ENCODE measurements around the gene DPP6.

DPP6 gene

DNA sequence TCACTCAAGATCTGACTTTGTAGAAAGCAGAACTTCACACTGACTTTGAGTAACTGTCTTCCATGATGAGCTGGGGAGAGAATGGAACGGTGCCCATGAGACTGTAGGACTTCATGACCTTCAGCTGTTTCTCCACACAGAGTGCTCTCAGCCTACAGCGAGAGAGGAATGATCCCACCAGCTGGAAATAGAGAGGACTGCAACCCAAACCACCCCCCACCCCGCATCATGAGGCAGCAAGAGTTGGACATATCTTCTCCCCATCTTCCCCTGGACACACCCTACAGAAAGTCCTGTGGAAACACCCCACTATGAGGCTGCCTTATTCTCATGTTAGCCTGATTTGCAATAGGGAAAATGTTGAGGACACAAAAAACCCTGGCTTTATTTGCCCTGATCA is 638.2 kb downstream of the DPP6 start:
- Histone ChIP-seq H3K4me3 (ENCODE audit: low read depth, low read length) (no peak overlapping the region), H3K4me1 (no peaks in the 10 kb centered on the region), H2AFZ (no peak overlapping the region), H3K9me3 (ENCODE audit: control insufficient read depth, low read length) (no peaks in the 10 kb centered on the region), H3K79me2 (no peaks in the 10 kb centered on the region), H3K4me2 (ENCODE audit: low read length) (no peak overlapping the region), H3K9ac (no peak overlapping the region), H3K36me3 (ENCODE audit: control insufficient read depth, insufficient read depth, low read length) (no peaks in the 10 kb centered on the region), H3K27me3 (ENCODE audit: control insufficient read depth, insufficient read depth, low read length) (no peaks in the 10 kb centered on the region), H3K27ac (no peak overlapping the region)
- TF ChIP-seq, protein P1, sequence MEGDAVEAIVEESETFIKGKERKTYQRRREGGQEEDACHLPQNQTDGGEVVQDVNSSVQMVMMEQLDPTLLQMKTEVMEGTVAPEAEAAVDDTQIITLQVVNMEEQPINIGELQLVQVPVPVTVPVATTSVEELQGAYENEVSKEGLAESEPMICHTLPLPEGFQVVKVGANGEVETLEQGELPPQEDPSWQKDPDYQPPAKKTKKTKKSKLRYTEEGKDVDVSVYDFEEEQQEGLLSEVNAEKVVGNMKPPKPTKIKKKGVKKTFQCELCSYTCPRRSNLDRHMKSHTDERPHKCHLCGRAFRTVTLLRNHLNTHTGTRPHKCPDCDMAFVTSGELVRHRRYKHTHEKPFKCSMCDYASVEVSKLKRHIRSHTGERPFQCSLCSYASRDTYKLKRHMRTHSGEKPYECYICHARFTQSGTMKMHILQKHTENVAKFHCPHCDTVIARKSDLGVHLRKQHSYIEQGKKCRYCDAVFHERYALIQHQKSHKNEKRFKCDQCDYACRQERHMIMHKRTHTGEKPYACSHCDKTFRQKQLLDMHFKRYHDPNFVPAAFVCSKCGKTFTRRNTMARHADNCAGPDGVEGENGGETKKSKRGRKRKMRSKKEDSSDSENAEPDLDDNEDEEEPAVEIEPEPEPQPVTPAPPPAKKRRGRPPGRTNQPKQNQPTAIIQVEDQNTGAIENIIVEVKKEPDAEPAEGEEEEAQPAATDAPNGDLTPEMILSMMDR (IDR thresholded peaks at IDR 0.05), result no peak

DNA sequence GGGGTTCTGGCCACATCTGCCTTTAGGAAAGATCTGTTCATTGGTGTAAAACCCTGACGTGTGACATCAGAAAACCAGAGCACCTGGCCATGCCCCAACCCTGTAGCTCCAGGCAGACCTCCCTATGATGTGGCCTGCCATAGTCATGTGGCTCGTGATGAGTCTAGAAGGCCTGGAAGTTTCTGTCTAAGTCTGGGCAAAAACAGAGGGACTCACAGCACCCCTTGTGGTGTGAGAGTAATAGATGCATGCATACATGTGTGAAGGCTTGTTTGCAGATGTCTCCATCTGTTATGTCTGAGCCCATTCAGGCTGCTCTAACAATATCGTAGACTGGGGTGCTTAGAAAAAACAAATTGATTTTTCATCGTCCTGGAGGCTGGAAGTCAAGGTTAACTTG is 641.5 kb downstream of the DPP6 start:
- Histone ChIP-seq H3K9ac (no peak overlapping the region), H3K9me3 (ENCODE audit: control insufficient read depth, low read length) (no peaks in the 10 kb centered on the region), H3K4me2 (ENCODE audit: low read length) (no peak overlapping the region), H3K4me3 (ENCODE audit: low read depth, low read length) (no peak overlapping the region), H2AFZ (no peak overlapping the region), H3K36me3 (ENCODE audit: control insufficient read depth, insufficient read depth, low read length) (no peaks in the 10 kb centered on the region), H3K27ac (no peak overlapping the region), H3K27me3 (ENCODE audit: control insufficient read depth, insufficient read depth, low read length) (no peaks in the 10 kb centered on the region), H3K4me1 (no peaks in the 10 kb centered on the region), H3K79me2 (no peaks in the 10 kb centered on the region)
- TF ChIP-seq, protein P1 (IDR thresholded peaks at IDR 0.05), result no peak

DNA sequence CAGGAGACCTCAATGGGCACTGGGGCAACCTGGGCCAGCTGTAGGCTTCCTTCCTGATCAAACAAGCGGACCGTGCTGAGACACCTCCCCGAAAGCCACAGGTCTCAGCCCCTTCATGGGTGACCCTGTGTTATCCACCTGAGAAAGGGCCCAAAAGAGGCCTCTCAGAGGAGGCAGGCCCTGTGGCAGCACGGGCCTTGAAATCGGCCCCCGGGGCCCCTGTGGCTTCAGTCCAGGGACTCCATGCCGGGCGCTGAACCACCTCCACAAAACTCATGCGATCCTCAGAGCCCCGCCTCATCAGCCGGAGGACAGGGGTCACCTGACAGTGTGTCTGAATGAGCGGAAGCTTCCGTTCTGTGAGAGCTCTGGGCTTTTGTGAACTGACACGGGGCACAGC is 643.6 kb downstream of the DPP6 start:
- no peak overlapping the region for H3K4me2 ChIP-seq (ENCODE audit: low read length)
- H3K79me2 ChIP-seq, result no peaks in the 10 kb centered on the region
- TF ChIP-seq, protein P1 (IDR thresholded peaks at IDR 0.05), result no peak
- no peaks in the 10 kb centered on the region for H3K27me3 ChIP-seq (ENCODE audit: control insufficient read depth, insufficient read depth, low read length)
- H3K9ac ChIP-seq, result no peak overlapping the region
- H3K9me3 ChIP-seq (ENCODE audit: control insufficient read depth, low read length), result no peaks in the 10 kb centered on the region
- H2AFZ ChIP-seq, result no peak overlapping the region
- no peak overlapping the region for H3K4me3 ChIP-seq (ENCODE audit: low read depth, low read length)
- H3K36me3 ChIP-seq (ENCODE audit: control insufficient read depth, insufficient read depth, low read length), result no peaks in the 10 kb centered on the region
- H3K4me1 ChIP-seq, result no peaks in the 10 kb centered on the region
- H3K27ac ChIP-seq, result no peak overlapping the region

DNA sequence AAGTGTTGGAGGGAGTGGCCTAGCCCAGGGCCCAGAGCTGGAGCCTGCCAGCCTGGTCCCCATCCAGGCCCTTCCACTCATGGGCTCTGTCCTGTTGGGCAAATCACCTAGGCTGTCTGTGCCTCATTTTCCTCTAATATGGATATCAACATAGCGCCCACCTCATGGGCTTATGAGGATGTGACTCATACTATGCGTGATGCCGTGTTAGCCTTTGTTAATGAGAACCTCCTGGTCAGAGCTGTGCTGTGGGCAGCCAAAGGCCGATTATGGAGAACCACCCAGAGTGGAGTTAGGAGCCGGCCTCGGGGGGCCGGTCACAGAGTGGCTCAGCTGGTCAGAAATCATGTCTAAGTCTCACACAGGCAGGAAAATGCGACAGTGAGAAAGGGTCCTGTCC is 644.4 kb downstream of the DPP6 start:
- Histone ChIP-seq H3K4me2 (ENCODE audit: low read length) (no peak overlapping the region), H3K79me2 (no peaks in the 10 kb centered on the region), H3K9me3 (ENCODE audit: control insufficient read depth, low read length) (no peaks in the 10 kb centered on the region), H2AFZ (no peak overlapping the region), H3K4me3 (ENCODE audit: low read depth, low read length) (no peak overlapping the region), H3K27ac (no peak overlapping the region), H3K4me1 (no peaks in the 10 kb centered on the region), H3K27me3 (ENCODE audit: control insufficient read depth, insufficient read depth, low read length) (no peaks in the 10 kb centered on the region), H3K9ac (no peak overlapping the region), H3K36me3 (ENCODE audit: control insufficient read depth, insufficient read depth, low read length) (no peaks in the 10 kb centered on the region)
- TF ChIP-seq, protein P1 (IDR thresholded peaks at IDR 0.05), result no peak

DNA sequence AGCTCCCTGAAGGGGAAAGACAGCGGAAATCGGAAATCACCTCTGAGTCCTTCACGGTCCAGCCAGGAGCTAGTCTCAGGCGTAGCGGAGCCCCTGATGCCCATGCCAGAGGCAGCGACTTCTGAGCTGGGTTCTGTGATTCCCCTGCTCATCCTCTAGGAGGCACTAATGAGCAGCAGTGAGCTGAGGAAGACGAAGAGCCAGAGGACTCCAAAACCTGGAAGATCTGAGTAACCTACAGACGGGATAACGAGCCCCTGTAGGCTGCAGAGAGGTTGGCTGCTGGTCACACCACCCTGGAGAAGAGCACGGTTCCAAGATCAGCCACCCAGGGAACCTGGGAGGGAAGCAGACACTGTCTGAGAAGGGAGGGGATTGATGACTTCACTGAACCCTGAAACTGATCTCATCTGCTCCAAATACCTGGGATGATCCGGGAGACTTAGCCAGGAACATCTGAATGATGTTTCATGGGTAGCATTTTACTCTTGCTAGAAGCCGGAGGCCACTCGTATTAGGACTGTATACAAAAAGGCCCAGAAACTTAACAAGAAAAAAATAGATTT is 646.6 kb downstream of the DPP6 start:
- Histone ChIP-seq H3K27me3 (ENCODE audit: control insufficient read depth, insufficient read depth, low read length) (no peaks in the 10 kb centered on the region), H3K27ac (no peak overlapping the region), H3K4me2 (ENCODE audit: low read length) (no peak overlapping the region)

More for the DNA sequence above, 646.6 kb downstream of the DPP6 start:
- H3K36me3 ChIP-seq (ENCODE audit: control insufficient read depth, insufficient read depth, low read length), result no peaks in the 10 kb centered on the region
- TF ChIP-seq, protein P1 (IDR thresholded peaks at IDR 0.05), result peak; percentile 18
- H3K79me2 ChIP-seq, result no peaks in the 10 kb centered on the region
- no peak overlapping the region for H3K4me3 ChIP-seq (ENCODE audit: low read depth, low read length)
- no peak overlapping the region for H2AFZ ChIP-seq
- H3K9ac ChIP-seq, result no peak overlapping the region
- H3K4me1 ChIP-seq, result no peaks in the 10 kb centered on the region
- H3K9me3 ChIP-seq (ENCODE audit: control insufficient read depth, low read length), result no peaks in the 10 kb centered on the region
